SU-DHL-6 (cell line): ENCODE data around the gene WDTC1.
A peak's percentile ranks its signal among the peaks of the same experiment; 100 is the strongest.
"Not testable (repeated sequence)": the region's sequence is repeated elsewhere in the genome, so short reads cannot be mapped to it uniquely, and the experiment has no call there.

Experiments used
- H2AFZ ChIP-seq: fragments of 200-600 bp; sonication (generic); 2 replicates; pipeline ENCODE4 v1.6.1; 2014; ENCODE audit warnings: low read depth, mild to moderate bottlenecking, moderate library complexity, mixed read lengths, antibody characterized with exemption, low read length; ENCODE audit not compliant: severe bottlenecking
- H3F3A ChIP-seq: fragments of 200-600 bp; shearing (Covaris generic); 2 replicates; pipeline ENCODE4 v1.6.0; 2016; ENCODE audit warnings: antibody characterized with exemption, mild to moderate bottlenecking; ENCODE audit not compliant: insufficient read depth
- H3K27ac ChIP-seq: fragments of 200-600 bp; sonication (generic); 2 replicates; pipeline ENCODE4 v1.5.1; 2016; ENCODE audit warnings: low read depth, mild to moderate bottlenecking, low read length, moderate library complexity, mixed read lengths
- H3K27me3 ChIP-seq: fragments of 200-600 bp; sonication (generic), shearing (Covaris generic); 2 replicates; pipeline ENCODE4 v1.6.0; 2014; ENCODE audit warnings: mild to moderate bottlenecking, low read length
- H3K36me3 ChIP-seq: fragments of 200-600 bp; sonication (generic); 2 replicates; pipeline ENCODE4 v1.6.1; 2014; ENCODE audit warnings: mild to moderate bottlenecking, low read length, mixed read lengths
- H3K4me2 ChIP-seq: fragments of 300-600, 200-600 bp; shearing (Covaris generic), sonication (generic); 2 replicates; pipeline ENCODE4 v1.6.0; 2014; ENCODE audit warnings: low read length, low read depth, mild to moderate bottlenecking; ENCODE audit not compliant: poor library complexity, severe bottlenecking
- H3K4me3 ChIP-seq: fragments of 200-600 bp; sonication (generic); 2 replicates; pipeline ENCODE4 v1.5.1; 2014; ENCODE audit warnings: antibody characterized with exemption, low read length, mild to moderate bottlenecking, mixed read lengths; ENCODE audit not compliant: insufficient read depth, poor library complexity, severe bottlenecking
- H3K79me2 ChIP-seq: fragments of 200-600 bp; sonication (generic); 2 replicates; pipeline ENCODE4 v1.6.1; 2014; ENCODE audit warnings: mild to moderate bottlenecking, low read length, moderate library complexity; ENCODE audit not compliant: insufficient read depth
- H3K9ac ChIP-seq: fragments of 200-600 bp; sonication (generic); 2 replicates; pipeline ENCODE4 v1.7.0; 2014; ENCODE audit warnings: mild to moderate bottlenecking, low read length
- H3K9me2 ChIP-seq: fragments of 200-600 bp; sonication (generic); replicated peaks from 2 replicates; pipeline ENCODE4 v1.6.1; 2014; ENCODE audit warnings: low read length; ENCODE audit not compliant: insufficient read depth
- H3K9me3 ChIP-seq: fragments of 200-600 bp; sonication (generic); 2 replicates; pipeline ENCODE4 v1.6.1; 2014; ENCODE audit warnings: low read length, mixed read lengths; ENCODE audit not compliant: insufficient read depth
- H4K20me1 ChIP-seq: fragments of 200-600 bp; sonication (generic); 2 replicates; pipeline ENCODE4 v1.6.1; 2014; ENCODE audit warnings: low read depth, mild to moderate bottlenecking, antibody characterized with exemption, low read length, moderate library complexity, mixed read lengths
- CTCF ChIP-seq: fragments of 200-600 bp; sonication (generic); IDR thresholded peaks from one replicate; pipeline ENCODE4 v1.5.1; 2017; ENCODE audit warnings: antibody characterized with exemption, mild to moderate bottlenecking, low read length, moderate library complexity; ENCODE audit not compliant: insufficient read depth, poor library complexity, severe bottlenecking
- EZH2phosphoT487 ChIP-seq: fragments of 200-600 bp; sonication (generic), shearing (Covaris generic); conservative IDR thresholded peaks from 2 replicates; pipeline ENCODE4 v1.6.1; 2018; ENCODE audit warnings: mild to moderate bottlenecking, antibody characterized with exemption, low read length, moderate library complexity, mixed read lengths

The WDTC1 gene

GRCh38 chr1:27241677-27242076 lies 7.2 kb downstream of the WDTC1 start:
- no peaks in the 10 kb centered on the region for H3K9me2 ChIP-seq
- no peaks in the 10 kb centered on the region for H3K36me3 ChIP-seq
- H2AFZ ChIP-seq = no peak overlapping the region
- H3K9ac ChIP-seq = 0 out of 2 replicates have a peak overlapping the region, but pooled peaks have one; percentile 1
- no peak overlapping the region for H3K4me2 ChIP-seq
- H4K20me1 ChIP-seq = no peaks in the 10 kb centered on the region
- peaks cover 42% of the 10 kb centered on the region for H3K79me2 ChIP-seq
- 0 out of 2 replicates have a peak, but pooled peaks cover 3% of the 10 kb centered on the region for H3F3A ChIP-seq
- H3K4me3 ChIP-seq = no peak overlapping the region
- no peak overlapping the region for H3K27ac ChIP-seq
- no peak for TF ChIP-seq CTCF
- TF ChIP-seq EZH2phosphoT487 = no peak
- no peaks in the 10 kb centered on the region for H3K27me3 ChIP-seq
- H3K9me3 ChIP-seq = no peaks in the 10 kb centered on the region

DNA sequence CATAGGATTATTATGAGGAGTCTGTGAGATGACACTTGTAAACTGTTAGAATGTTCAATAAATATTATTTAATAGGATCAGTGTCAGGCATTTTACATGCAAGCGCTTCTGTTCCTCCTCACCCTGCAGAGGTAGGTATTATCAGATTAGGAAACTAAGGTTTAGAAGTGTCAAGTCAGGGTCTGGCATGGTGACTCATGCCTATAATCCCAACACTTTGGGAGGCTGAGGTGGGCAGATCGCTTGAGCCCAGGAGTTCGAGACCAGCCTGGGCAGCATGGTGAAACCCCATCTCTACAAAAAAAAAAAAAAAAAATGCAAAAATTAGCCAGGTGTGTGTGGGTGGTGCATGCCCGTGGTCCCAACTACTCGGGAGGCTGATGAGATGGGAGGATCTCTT lies 9.2 kb downstream of the WDTC1 start:
- not testable (repeated sequence) for H3K4me2 ChIP-seq, H4K20me1 ChIP-seq, H3K36me3 ChIP-seq, H3K27me3 ChIP-seq, H3K27ac ChIP-seq, H2AFZ ChIP-seq, H3K9me3 ChIP-seq, H3K9me2 ChIP-seq, H3F3A ChIP-seq, H3K4me3 ChIP-seq, H3K9ac ChIP-seq
- peaks cover 30% of the 10 kb centered on the region for H3K79me2 ChIP-seq

- no peak overlapping the region for H2AFZ ChIP-seq
- H4K20me1 ChIP-seq = no peaks in the 10 kb centered on the region
- H3K9me3 ChIP-seq = no peaks in the 10 kb centered on the region
- H3K27ac ChIP-seq = no peak overlapping the region
- H3K9ac ChIP-seq = no peak overlapping the region
- H3K4me3 ChIP-seq = no peak overlapping the region
- no peaks in the 10 kb centered on the region for H3K9me2 ChIP-seq
- no peak overlapping the region for H3K4me2 ChIP-seq
- no peak for TF ChIP-seq EZH2phosphoT487
- no peak for TF ChIP-seq CTCF
- no peaks in the 10 kb centered on the region for H3K27me3 ChIP-seq
- peaks cover 10% of the 10 kb centered on the region for H3K79me2 ChIP-seq
- no peaks in the 10 kb centered on the region for H3K36me3 ChIP-seq
- peaks cover 23% of the 10 kb centered on the region for H3F3A ChIP-seq
Observed at GRCh38 chr1:27246194-27246593, 11.8 kb downstream of the WDTC1 start.

- no peaks in the 10 kb centered on the region for H3K36me3 ChIP-seq
- H3K9me2 ChIP-seq = no peaks in the 10 kb centered on the region
- peak overlapping the region; percentile 38 for H2AFZ ChIP-seq
- H3K27ac ChIP-seq = peak overlapping the region; percentile 100
- H3K27me3 ChIP-seq = no peaks in the 10 kb centered on the region
- H3K9me3 ChIP-seq = no peaks in the 10 kb centered on the region
- peak overlapping the region; percentile 56 for H3K9ac ChIP-seq
- peak overlapping the region; percentile 57 for H3K4me3 ChIP-seq
- H4K20me1 ChIP-seq = no peaks in the 10 kb centered on the region
- peaks cover 14% of the 10 kb centered on the region for H3K79me2 ChIP-seq
- peaks cover 65% of the 10 kb centered on the region for H3F3A ChIP-seq
- TF ChIP-seq CTCF (no peak), EZH2phosphoT487 (no peak)
- peak overlapping the region; percentile 100 for H3K4me2 ChIP-seq
Observed at GRCh38 chr1:27253596-27253995, 19.2 kb downstream of the WDTC1 start.
